OCI-LY7 (cell line): Measurements from ENCODE around the gene FRMD5. TPM values are rescaled to one million over a fixed set of nuclear protein-coding genes. Genes with fewer than 3 reads are reported as not detected.

ENCODE experiments used
- BruUV-seq: library from RNA; stranded (reverse); fragments of 400-500 nt; replicated peaks from 2 replicates; lab custom pipeline; 2021; lab: Mats Ljungman, UMichigan
- CTCF ChIA-PET: fragments of 300-600 bp; sonication (Branson Sonifier 250); formaldehyde crosslinking; loops from one replicate; lab custom pipeline; 2022; ENCODE audit warnings: antibody characterized with exemption; ENCODE audit not compliant: unreplicated experiment; lab: Charles Lee
- POLR2A ChIA-PET: fragments of 300-600 bp; sonication (Branson Sonifier 250); formaldehyde crosslinking; loops from one replicate; lab custom pipeline; 2022; ENCODE audit warnings: antibody characterized with exemption; lab: Charles Lee
- DNase-seq: peaks from one replicate; pipeline ENCODE4 v3.0.0-alpha.2; 2015; ENCODE audit warnings: low spot score
- H2AFZ ChIP-seq: fragments of 200-600 bp; sonication (generic), shearing (Covaris generic); 2 replicates; pipeline ENCODE4 v1.6.1; 2014; ENCODE audit warnings: mild to moderate bottlenecking, antibody characterized with exemption, low read length, moderate library complexity
- H3K27ac ChIP-seq: fragments of 200-600 bp; sonication (generic); 2 replicates; pipeline ENCODE4 v1.5.1; 2014; ENCODE audit warnings: mixed run types, low read depth, mild to moderate bottlenecking, moderate library complexity, low read length, inconsistent platforms; ENCODE audit not compliant: poor library complexity, severe bottlenecking
- H3K36me3 ChIP-seq: fragments of 200-600 bp; sonication (generic); 2 replicates; pipeline ENCODE4 v1.6.1; 2014; ENCODE audit warnings: mild to moderate bottlenecking, antibody characterized with exemption, low read length, moderate library complexity, mixed read lengths; ENCODE audit not compliant: insufficient read depth
- H3K4me1 ChIP-seq: fragments of 200-600 bp; sonication (generic); 2 replicates; pipeline ENCODE4 v1.5.1; 2014; ENCODE audit warnings: mild to moderate bottlenecking, low read length; ENCODE audit not compliant: insufficient read depth, poor library complexity, severe bottlenecking
- H3K4me2 ChIP-seq: fragments of 200-600 bp; sonication (generic); 2 replicates; pipeline ENCODE4 v1.6.1; 2014; ENCODE audit warnings: mild to moderate bottlenecking, low read length
- H3K4me3 ChIP-seq: fragments of 200-600 bp; sonication (generic); 2 replicates; pipeline ENCODE4 v1.5.1; 2014; ENCODE audit warnings: mild to moderate bottlenecking, low read depth, low read length; ENCODE audit not compliant: poor library complexity, severe bottlenecking
- H3K79me2 ChIP-seq: fragments of 200-600 bp; sonication (generic); 2 replicates; pipeline ENCODE4 v1.6.1; 2016; ENCODE audit warnings: low read depth, mild to moderate bottlenecking, low read length, moderate library complexity, mixed read lengths; ENCODE audit not compliant: insufficient read depth
- H3K9me2 ChIP-seq: fragments of 200-600 bp; sonication (generic); 2 replicates; pipeline ENCODE4 v1.6.1; 2016; ENCODE audit warnings: mild to moderate bottlenecking, low read length, mixed read lengths; ENCODE audit not compliant: insufficient read depth
- H3K9me3 ChIP-seq: fragments of 200-600 bp; sonication (generic); 2 replicates; pipeline ENCODE4 v1.6.1; 2014; ENCODE audit warnings: mild to moderate bottlenecking, mixed run types, low read length, mixed read lengths
- H4K20me1 ChIP-seq: fragments of 200-600 bp; sonication (generic); 2 replicates; pipeline ENCODE4 v1.6.1; 2014; ENCODE audit warnings: mild to moderate bottlenecking, antibody characterized with exemption, low read length, moderate library complexity, mixed read lengths; ENCODE audit not compliant: insufficient read depth
- CTCF ChIP-seq: fragments of 200-600 bp; sonication (generic); conservative IDR thresholded peaks from 2 replicates; pipeline ENCODE4 v1.5.1; 2014; ENCODE audit warnings: mild to moderate bottlenecking, antibody characterized with exemption, low read length, moderate library complexity, mixed read lengths
- EZH2phosphoT487 ChIP-seq: fragments of 200-600 bp; sonication (generic); IDR thresholded peaks from 2 replicates; pipeline ENCODE4 v1.6.1; 2018; ENCODE audit warnings: low read depth, borderline replicate concordance, mild to moderate bottlenecking, mixed run types, antibody characterized with exemption, low read length, moderate library complexity, mixed read lengths
- intact Hi-C: fragments of 100-400 bp; cut with micrococcal nuclease; formaldehyde crosslinking; loops from one replicate; pipeline ENCODE4 v1.10.0; 2022; ENCODE audit not compliant: unreplicated experiment
- total RNA-seq, 2 experiments: library from RNA; depleted of rRNA in 1 of 2; stranded (reverse); fragments of >200 nt in 1 of 2; shearing (Covaris generic) in 1 of 2; gene quantifications; 2 replicates each; pipeline ENCODE4 v1.2.3, GENCODE V29; 2014 to 2022

FRMD5 gene
- total RNA-seq, 2 experiments from 2014 or later, result not detected

- ChIA-PET POLR2A (no interaction called here), CTCF (no interaction called here)
- Histone ChIP-seq H3K27ac (no peak overlapping the region), H4K20me1 (no peaks in the 10 kb centered on the region), H3K36me3 (peaks cover 97% of the 10 kb centered on the region), H3K9me2 (no peaks in the 10 kb centered on the region), H3K79me2 (no peaks in the 10 kb centered on the region), H2AFZ (no peak overlapping the region), H3K9me3 (no peaks in the 10 kb centered on the region), H3K4me2 (no peak overlapping the region), H3K4me3 (no peak overlapping the region), H3K4me1 (no peaks in the 10 kb centered on the region)
- no peak for DNase-seq
- intact Hi-C loops, result no loop called here
- no TSS peak for BruUV-seq
- TF ChIP-seq EZH2phosphoT487 (no peak), CTCF (no peak)
These were observed 317.7 kb downstream of the FRMD5 start for GRCh38 chr15:43877371-43877770.

GRCh38 chr15:43876872-43877271, 318.2 kb downstream of the FRMD5 start:
- BruUV-seq, result no TSS peak
- CTCF ChIA-PET, result no interaction called here
- no peak for TF ChIP-seq CTCF
- TF ChIP-seq EZH2phosphoT487, result no peak

GRCh38 chr15:43873651-43874050, 321.4 kb downstream of the FRMD5 start:
- Histone ChIP-seq H3K27ac (no peak overlapping the region), H3K9me2 (no peaks in the 10 kb centered on the region), H2AFZ (no peak overlapping the region), H4K20me1 (peaks cover 3% of the 10 kb centered on the region; the same call in 1 of the 2 replicates), H3K36me3 (peaks cover 97% of the 10 kb centered on the region), H3K4me1 (no peaks in the 10 kb centered on the region), H3K4me3 (no peak overlapping the region), H3K79me2 (no peaks in the 10 kb centered on the region), H3K9me3 (no peaks in the 10 kb centered on the region), H3K4me2 (no peak overlapping the region)
- no peak for DNase-seq
- intact Hi-C loops, result no loop called here
- POLR2A ChIA-PET, result no interaction called here
- no peak for TF ChIP-seq CTCF
- TF ChIP-seq EZH2phosphoT487, result no peak
- BruUV-seq, result no TSS peak
- CTCF ChIA-PET, result no interaction called here

More at GRCh38 chr15:43876872-43877271, 318.2 kb downstream of the FRMD5 start:
- DNase-seq, result no peak
- POLR2A ChIA-PET, result interaction anchor here (0.6 kb wide), 1 partner anchor 109 kb away, joined by 3 read pairs; no protein-coding TSS in a partner anchor
- no peak overlapping the region for H3K4me2 ChIP-seq
- H3K36me3 ChIP-seq, result peaks cover 97% of the 10 kb centered on the region
- no peaks in the 10 kb centered on the region for H3K79me2 ChIP-seq
- H3K27ac ChIP-seq, result no peak overlapping the region
- intact Hi-C loops, result no loop called here
- H3K9me2 ChIP-seq, result no peaks in the 10 kb centered on the region
- no peaks in the 10 kb centered on the region for H3K4me1 ChIP-seq
- no peaks in the 10 kb centered on the region for H3K9me3 ChIP-seq
- H3K4me3 ChIP-seq, result no peak overlapping the region
- no peaks in the 10 kb centered on the region for H4K20me1 ChIP-seq
- no peak overlapping the region for H2AFZ ChIP-seq
